Endothelial cell of umbilical vein (primary cell): ENCODE measurements around the gene KIF26B.

Experiments
- EZH2 ChIP-seq: IDR thresholded peaks from 2 replicates; pipeline ENCODE4 v1.6.1; 2012; ENCODE audit warnings: borderline replicate concordance, low read depth, mild to moderate bottlenecking, moderate library complexity, low read length, inconsistent platforms; ENCODE audit not compliant: severe bottlenecking
- FOS ChIP-seq: IDR thresholded peaks from 2 replicates; pipeline ENCODE4 v1.6.1; 2011; ENCODE audit warnings: mild to moderate bottlenecking, low read length, moderate library complexity, borderline replicate concordance; ENCODE audit not compliant: insufficient read depth
- JUN ChIP-seq: IDR thresholded peaks from 2 replicates; pipeline ENCODE4 v1.6.1; 2011; ENCODE audit warnings: borderline replicate concordance, low read depth; ENCODE audit not compliant: insufficient read length, insufficient read depth
- MYC ChIP-seq: IDR thresholded peaks from one replicate; pipeline ENCODE4 v1.6.1; 2011; ENCODE audit warnings: mild to moderate bottlenecking, low read depth, low read length
- POLR2A ChIP-seq: IDR thresholded peaks from 2 replicates; pipeline ENCODE4 v1.6.1; 2012; ENCODE audit warnings: low read depth, mild to moderate bottlenecking, control low read depth, low read length
- POLR2AphosphoS5 ChIP-seq: IDR thresholded peaks from 2 replicates; pipeline ENCODE4 v1.6.1; 2012; ENCODE audit warnings: low read depth, mild to moderate bottlenecking, control low read depth, low read length, moderate library complexity; ENCODE audit not compliant: insufficient read depth
- TF ChIP-seq, protein P1 (sequence below), 2 donors: IDR thresholded peaks; 1 replicate in 1 of 2; 2 replicates in 1 of 2; pipeline ENCODE4 v1.5.1; 2011; ENCODE audit warnings: low read length in 2 of 2, mild to moderate bottlenecking in 2 of 2, moderate library complexity in 2 of 2, control low read depth in 1 of 2, inconsistent platforms in 1 of 2, low read depth in 1 of 2; ENCODE audit not compliant: insufficient read depth in 1 of 2; ENCODE audit errors: extremely low read depth in 1 of 2
- TF ChIP-seq, protein P2 (sequence below): IDR thresholded peaks from 2 replicates; pipeline ENCODE4 v1.6.1; 2011; ENCODE audit not compliant: insufficient read depth, insufficient read length

DNA sequence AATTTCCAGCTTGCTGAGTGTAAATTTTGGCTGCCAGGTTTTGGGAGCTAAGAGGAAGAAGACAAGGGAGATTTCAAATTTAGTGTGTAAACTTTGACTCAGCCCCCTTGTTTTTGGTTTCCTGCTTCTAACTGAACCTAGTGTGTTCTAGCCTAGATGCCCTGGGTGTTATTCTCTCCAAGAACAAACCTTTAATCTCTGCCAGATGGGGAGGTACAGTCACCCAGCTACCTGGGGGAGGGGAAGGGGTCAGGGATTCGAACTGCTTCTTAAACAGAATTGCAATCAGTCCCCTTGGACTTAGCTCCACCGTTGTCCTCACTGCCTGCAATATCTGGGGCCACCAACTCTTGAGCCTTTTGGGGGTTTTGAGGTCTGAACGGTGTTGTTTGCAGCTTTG is 238.9 kb downstream of the KIF26B start:
- TF ChIP-seq, protein P1, sequence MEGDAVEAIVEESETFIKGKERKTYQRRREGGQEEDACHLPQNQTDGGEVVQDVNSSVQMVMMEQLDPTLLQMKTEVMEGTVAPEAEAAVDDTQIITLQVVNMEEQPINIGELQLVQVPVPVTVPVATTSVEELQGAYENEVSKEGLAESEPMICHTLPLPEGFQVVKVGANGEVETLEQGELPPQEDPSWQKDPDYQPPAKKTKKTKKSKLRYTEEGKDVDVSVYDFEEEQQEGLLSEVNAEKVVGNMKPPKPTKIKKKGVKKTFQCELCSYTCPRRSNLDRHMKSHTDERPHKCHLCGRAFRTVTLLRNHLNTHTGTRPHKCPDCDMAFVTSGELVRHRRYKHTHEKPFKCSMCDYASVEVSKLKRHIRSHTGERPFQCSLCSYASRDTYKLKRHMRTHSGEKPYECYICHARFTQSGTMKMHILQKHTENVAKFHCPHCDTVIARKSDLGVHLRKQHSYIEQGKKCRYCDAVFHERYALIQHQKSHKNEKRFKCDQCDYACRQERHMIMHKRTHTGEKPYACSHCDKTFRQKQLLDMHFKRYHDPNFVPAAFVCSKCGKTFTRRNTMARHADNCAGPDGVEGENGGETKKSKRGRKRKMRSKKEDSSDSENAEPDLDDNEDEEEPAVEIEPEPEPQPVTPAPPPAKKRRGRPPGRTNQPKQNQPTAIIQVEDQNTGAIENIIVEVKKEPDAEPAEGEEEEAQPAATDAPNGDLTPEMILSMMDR (IDR thresholded peaks at IDR 0.05; ENCODE audit: extremely low read depth in 1 of 2, insufficient read depth in 1 of 2, low read depth in 1 of 2, low read length in 2 of 2): no peak
- TF ChIP-seq POLR2A: no peak
- TF ChIP-seq FOS: no peak
- TF ChIP-seq, protein P2, sequence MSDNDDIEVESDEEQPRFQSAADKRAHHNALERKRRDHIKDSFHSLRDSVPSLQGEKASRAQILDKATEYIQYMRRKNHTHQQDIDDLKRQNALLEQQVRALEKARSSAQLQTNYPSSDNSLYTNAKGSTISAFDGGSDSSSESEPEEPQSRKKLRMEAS: no peak
- TF ChIP-seq POLR2AphosphoS5: no peak
- no peak for TF ChIP-seq MYC
- TF ChIP-seq EZH2: no peak
- TF ChIP-seq JUN: no peak
